Amniotic epithelial cell (primary cell): ENCODE results near the gene SLIT1.

Source experiments
- DNase-seq: peaks from one replicate; pipeline ENCODE4 v3.0.0-alpha.2; 2010; ENCODE audit warnings: low read depth

SLIT1 gene

GRCh38 chr10:97200616-97201015 is 14.9 kb upstream of the SLIT1 start:
- DNase-seq, result no peak

- DNase-seq, result no peak
Measured at GRCh38 chr10:97199152-97199551, 13.4 kb upstream of the SLIT1 start.

- DNase-seq, result no peak
Measured at GRCh38 chr10:97197030-97197500, 11.3 kb upstream of the SLIT1 start.

GRCh38 chr10:97196223-97197029 is 10.7 kb upstream of the SLIT1 start:
- peak; percentile 41 for DNase-seq

GRCh38 chr10:97195706-97196222 is 10.0 kb upstream of the SLIT1 start:
- no peak for DNase-seq

- no peak for DNase-seq
Measured at GRCh38 chr10:97192952-97193435, 7.2 kb upstream of the SLIT1 start.

GRCh38 chr10:97190450-97190849 is 4.7 kb upstream of the SLIT1 start:
- DNase-seq, result no peak

GRCh38 chr10:97188261-97188711 is 2.5 kb upstream of the SLIT1 start:
- no peak for DNase-seq

GRCh38 chr10:97186911-97187310 is 1.2 kb upstream of the SLIT1 start:
- DNase-seq, result no peak

GRCh38 chr10:97184971-97185325 is 811 bp downstream of the SLIT1 start:
- DNase-seq, result no peak

GRCh38 chr10:97183314-97183713 is 2.4 kb downstream of the SLIT1 start:
- no peak for DNase-seq

GRCh38 chr10:97182288-97182990 is 3.3 kb downstream of the SLIT1 start:
- DNase-seq, result no peak

GRCh38 chr10:97180986-97181385 is 4.8 kb downstream of the SLIT1 start:
- no peak for DNase-seq

- no peak for DNase-seq
Measured at GRCh38 chr10:97180363-97180755, 5.4 kb downstream of the SLIT1 start.

GRCh38 chr10:97179731-97180362 is 5.9 kb downstream of the SLIT1 start:
- no peak for DNase-seq

GRCh38 chr10:97179311-97179710 is 6.4 kb downstream of the SLIT1 start:
- no peak for DNase-seq

GRCh38 chr10:97178074-97178473 is 7.7 kb downstream of the SLIT1 start:
- no peak for DNase-seq

GRCh38 chr10:97176226-97176625 is 9.5 kb downstream of the SLIT1 start:
- no peak for DNase-seq

GRCh38 chr10:97175586-97175985 is 10.2 kb downstream of the SLIT1 start:
- no peak for DNase-seq

GRCh38 chr10:97174941-97175340 is 10.8 kb downstream of the SLIT1 start:
- no peak for DNase-seq

- DNase-seq, result no peak
Measured at GRCh38 chr10:97174276-97174775, 11.4 kb downstream of the SLIT1 start.

- DNase-seq, result no peak
Measured at GRCh38 chr10:97173036-97173435, 12.7 kb downstream of the SLIT1 start.
